ENCODE measurements around the gene PFN3.
"Not testable (repeated sequence)": the region's sequence is repeated elsewhere in the genome, so short reads cannot be mapped to it uniquely, and the experiment has no call there.

PFN3 gene

DNA sequence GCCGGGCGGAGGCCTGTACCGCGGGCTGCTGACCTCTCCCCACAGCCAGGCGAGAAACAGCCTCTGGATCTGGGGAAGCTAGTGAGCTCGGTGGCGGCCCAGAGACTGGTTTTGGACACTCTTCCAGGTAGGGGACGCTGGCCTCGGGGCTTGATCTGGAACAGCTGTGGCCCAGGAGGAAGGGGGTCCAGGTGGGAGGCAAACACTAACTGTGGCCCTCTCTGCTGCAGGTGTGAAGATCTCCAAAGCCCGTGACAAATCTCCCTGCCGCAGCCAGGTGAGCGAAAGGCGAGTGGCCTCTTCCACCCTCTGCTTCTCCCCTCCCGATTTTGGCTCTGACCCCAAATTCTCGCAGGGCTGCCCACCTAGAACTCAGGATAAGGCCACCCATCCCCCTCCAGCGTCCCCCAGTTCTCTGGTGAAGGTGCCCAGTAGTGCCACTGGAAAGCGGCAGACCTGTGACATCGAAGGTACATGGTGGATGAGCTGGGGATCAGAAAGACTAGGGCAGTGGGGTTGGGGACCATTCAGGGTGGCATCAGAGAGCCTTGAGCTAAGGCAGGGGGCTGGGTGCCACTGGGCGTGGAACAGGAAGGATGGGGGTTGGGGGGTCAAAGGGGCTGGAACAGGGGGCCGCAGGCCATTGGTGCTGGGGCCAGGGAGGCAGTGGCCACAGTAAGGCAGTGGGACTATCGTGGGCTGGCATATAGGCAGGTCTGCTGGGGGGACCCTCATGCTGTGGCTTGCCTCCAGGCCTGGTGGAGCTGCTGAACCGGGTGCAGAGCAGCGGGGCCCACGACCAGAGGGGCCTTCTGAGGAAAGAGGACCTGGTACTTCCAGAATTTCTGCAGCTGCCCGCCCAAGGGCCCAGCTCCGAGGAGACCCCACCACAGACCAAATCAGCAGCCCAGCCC lies 29.1 kb downstream of the PFN3 start:
- DNase-seq = no peak

DNA sequence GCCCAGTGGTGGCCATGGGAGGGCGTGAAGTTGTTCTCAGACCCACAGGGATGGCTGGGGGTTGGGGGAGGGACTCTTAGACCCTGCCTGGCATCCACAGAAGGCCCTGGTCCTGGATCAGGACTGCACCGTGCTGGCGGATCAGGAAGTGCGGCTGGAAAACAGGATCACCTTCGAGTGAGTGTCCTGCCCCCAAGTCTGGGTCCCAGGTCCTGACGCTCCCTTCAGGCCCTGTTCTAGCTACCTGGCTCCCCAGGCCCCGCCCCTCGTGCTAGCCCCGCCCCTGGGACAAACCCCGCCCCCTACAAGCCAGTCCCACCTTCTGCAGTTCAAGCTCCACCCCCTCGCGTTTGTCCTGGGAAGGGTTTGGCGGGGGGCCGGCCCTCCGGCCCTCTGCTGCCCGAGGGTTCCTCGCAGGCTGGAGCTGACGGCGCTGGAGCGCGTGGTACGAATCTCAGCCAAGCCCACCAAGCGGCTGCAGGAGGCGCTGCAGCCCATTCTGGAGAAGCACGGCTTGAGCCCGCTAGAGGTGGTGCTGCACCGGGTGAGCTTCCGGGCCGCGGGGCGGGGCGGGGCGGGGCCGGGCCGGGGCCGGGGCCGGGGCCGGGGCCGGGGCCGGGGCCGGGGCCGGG lies 29.9 kb downstream of the PFN3 start:
- DNase-seq = no peak

DNA sequence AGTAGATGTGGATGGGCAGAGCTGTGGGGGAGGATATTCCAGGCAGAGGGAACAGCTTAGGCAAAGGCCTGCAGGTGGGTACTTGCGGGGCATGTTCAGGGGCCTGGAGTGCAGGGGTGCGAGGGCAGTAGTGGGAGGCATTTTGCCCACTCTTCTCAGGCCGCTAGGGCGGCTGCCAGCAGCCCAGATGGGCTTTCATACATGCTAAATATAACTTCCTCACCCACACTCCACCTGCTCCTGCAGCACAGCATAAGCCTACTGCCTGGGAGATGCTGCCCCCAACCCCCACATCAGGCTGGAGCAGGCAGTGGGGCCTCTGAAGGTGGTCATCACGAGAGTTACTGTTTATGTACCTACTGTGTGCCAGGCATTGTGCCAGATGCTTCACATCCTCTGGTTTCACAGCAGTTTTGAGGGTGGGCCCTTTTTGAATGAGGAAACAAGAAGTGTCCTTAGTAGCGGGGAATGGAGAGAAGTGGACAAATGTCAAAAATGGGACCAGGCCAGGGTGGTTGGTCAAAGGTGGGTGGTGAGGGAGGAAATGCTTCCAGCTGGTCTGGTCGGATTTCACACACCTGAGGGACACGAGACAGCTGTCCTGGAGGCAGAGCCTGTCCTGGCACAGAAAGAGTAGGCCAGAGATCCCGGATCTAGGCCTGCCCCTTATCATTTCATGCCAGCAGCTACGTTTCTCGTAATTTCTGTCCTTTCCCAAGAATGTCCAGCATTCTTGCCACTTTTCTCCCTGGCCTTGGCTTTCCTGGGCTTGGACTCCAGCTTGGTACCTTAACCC lies 30.6 kb downstream of the PFN3 start:
- no peak for DNase-seq

DNA sequence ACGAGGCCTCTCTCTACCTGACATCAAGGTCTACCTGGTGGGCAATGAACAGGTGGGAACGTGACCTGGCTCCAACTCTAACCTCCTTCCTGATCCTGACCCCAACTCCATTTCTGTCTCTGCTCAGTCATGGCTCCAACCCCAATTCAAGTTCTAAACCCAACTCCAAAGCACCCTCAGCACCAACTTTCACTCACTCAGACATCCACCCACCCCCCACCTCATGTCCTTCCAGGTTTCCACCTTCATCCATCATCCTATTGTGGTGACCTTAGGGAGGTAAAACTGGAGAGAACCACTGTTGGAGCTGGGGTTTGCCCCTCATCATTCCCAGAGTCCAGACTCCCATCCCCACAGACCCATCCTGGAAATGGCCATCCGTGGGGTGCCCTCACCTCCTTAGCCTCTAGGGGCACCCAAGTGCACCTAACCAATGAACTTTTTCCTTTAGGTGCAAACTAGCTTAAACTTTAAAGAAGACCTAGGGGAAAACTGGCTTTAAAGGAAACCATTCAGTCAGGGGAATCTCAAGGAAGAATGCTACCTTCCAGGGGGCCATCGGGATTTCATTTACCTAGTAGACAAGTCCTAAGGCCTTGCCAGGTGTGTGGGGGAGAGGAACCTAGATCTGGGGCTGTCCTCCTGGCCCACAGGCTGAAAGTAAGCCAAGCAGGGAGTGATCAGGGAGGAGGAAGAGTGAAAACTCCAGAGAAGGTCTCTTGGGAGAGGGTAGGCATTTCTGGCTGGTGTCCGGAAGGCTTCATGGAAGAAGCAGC lies 31.4 kb downstream of the PFN3 start:
- DNase-seq = no peak

DNA sequence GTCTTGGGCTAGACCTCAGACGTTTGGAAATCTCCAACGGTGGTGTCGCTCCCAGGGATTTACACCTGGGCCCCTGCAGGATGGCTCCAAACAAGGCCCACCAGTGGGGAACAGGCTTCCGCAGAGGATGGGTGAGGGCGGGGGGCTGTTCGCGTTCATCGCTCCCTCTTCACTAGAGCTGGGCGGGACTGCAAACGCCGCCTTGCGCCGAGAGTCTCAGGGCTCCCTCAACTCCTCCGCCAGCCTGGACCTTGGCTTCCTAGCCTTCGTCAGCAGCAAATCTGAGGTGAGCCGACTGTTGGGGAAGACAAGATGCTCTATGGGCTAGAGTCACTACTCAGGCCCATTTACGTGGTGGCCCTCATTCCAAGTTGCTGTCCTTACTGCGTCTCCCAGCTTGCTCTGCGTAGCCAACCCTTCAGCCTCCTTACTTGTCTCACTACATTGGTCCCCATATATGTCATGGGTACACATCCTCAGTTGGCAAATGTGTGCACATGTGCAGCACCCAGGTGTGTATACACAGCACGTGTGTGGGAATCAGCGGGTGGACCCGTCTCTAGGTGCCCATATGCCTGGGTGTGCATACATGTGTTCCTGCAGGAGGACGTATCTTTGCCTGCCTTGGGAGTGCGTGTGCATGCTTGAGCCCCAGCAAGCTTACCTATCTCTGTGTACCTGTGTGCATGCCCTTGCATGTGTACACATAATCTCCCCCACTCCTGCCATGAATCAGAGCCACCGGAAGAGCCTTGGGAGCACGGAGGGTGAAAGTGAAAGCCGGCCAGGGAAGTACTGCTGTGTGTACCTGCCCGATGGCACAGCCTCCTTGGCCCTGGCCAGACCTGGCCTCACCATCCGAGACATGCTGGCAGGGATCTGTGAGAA lies 32.2 kb downstream of the PFN3 start:
- no peak for DNase-seq

DNA sequence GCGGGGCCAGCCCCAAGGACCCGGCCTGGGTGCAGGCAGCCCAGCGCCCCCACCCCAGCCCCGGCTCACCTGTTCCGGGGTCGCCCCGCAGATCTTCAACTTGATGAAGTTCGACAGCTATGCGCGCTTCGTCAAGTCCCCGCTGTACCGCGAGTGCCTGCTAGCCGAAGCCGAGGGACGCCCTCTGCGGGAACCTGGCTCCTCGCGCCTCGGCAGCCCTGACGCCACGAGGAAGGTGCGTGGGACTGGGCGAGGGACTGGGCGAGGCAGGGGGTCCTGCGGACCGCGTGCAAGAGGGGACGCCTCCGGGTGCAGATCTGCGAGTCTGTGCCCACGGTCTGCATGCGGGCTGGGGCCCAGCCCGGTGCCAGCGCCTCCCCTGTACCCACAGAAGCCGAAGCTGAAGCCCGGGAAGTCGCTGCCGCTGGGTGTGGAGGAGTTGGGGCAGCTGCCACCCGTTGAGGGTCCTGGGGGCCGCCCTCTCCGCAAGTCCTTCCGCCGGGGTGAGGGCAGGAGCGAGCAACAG lies 33.1 kb downstream of the PFN3 start:
- no peak for DNase-seq

DNA sequence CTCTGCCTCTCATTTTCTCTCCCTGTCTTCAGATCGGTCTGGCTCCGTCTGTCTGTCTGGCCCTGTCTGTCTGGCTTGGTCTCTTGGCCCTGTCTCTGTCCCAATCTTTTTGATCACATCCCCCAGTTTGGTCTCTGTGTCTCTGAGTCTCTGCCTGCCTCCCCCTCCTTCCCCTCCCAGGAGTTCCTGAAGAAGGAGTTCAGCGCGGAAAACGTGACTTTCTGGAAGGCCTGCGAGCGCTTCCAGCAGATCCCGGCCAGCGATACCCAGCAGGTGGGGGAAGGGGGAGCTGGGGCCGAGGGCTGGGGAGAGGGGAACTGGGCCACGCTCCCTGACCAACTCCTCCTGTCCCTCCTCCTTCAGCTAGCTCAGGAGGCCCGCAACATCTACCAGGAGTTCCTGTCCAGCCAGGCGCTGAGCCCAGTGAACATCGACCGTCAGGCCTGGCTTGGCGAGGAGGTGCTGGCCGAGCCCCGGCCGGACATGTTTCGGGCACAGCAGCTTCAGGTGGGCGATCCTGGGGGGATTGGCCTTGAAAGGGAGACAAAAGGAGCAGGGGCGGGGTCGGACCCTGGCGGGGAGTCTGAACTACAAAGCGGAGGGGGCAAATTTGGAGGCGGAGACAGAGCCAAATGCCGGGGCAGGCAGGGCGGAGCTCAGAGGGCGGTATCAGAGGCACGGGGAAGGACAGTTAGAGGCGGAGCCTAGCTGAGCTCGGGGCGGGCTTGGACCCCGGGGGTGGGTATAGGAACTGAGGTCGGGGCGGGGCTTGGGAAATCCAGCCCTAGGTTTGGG lies 33.7 kb downstream of the PFN3 start:
- no peak for DNase-seq

DNA sequence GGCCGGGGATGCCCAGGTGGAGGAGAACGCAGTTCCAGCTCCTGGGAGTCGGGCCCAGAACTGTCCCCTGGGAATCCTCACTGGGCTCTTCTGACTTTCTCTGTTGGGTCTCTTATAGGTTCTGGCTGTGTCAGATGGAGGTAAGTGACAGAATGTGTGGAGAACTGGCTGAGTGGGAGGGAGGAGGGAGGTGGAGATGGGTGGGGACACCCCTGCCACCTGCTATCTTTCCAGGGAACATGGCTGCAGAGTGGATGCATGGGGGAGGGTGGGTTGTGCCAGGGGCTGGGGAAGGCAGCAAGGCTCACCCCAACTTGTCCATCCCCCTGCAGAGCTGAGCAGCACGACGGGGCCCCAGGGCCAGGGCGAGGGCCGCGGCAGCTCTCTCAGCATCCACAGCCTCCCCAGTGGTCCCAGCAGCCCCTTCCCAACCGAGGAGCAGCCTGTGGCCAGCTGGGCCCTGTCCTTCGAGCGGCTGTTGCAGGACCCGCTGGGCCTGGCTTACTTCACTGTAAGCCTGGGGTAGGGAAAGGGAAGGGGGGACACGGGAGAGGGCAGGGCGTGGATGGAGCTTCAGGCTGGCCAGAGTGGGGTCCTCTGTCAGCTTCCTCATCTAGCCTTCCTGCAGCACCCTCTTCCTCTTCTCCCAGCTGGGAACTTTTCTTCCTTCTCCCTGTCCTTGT lies 34.5 kb downstream of the PFN3 start:
- DNase-seq = no peak

DNA sequence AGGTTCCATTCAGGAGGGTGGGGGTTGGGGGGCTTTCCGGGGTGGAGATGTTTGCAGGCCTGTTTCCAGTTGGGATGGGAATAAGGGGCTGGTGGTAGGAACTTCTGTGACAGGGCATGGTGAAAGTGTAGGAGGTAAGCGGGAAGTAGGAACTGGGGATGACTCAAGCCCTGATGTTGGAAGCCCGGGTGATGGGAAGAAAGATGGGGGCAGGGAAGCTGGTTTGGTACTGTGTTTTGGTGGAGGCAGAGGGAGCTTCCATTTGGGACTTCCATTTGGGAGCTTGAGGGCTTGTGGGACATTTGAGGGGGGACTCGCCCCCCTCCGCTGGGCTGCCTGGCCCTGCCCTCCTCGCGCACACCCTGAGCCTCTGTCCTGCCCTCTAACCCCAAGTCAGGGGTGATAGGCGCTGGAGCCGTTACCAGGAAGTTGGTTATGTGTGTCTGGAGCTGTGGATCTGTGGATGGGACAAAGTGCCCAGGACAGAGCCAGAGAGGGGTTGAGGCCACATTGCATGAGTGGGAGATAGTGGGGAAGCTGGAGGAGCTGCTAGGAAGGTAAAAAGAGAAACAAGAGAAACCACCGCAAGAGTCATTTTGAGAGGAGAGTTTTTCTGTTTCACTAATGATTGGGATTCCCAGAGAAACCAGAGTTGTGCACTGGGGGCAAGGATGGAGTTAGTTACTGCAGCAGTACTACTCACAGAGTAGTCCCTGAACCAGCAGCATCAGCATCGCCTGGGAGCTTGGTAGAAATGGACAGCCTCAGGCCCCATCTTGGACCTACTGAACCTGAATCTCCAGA lies 36.1 kb downstream of the PFN3 start:
- no peak for DNase-seq

DNA sequence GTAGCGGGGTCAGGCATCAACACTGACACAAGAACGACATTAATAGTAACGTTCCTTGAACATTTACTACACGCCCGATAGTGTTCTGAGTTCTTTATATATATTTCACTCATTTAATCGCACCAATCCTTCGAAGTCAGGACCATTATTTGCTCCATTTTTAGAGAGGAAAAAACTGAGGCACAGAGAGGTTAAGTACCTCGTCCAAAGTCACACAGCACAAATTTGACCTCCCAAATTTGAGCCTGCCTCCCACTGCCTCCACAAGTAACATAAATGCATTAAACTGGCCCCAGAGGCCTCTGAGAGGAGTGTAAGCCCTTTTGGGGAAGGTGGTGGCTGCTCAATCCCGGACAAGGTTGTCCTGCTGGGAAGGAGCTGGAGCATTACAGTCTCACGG lies 36.9 kb downstream of the PFN3 start:
- DNase-seq = no peak

DNA sequence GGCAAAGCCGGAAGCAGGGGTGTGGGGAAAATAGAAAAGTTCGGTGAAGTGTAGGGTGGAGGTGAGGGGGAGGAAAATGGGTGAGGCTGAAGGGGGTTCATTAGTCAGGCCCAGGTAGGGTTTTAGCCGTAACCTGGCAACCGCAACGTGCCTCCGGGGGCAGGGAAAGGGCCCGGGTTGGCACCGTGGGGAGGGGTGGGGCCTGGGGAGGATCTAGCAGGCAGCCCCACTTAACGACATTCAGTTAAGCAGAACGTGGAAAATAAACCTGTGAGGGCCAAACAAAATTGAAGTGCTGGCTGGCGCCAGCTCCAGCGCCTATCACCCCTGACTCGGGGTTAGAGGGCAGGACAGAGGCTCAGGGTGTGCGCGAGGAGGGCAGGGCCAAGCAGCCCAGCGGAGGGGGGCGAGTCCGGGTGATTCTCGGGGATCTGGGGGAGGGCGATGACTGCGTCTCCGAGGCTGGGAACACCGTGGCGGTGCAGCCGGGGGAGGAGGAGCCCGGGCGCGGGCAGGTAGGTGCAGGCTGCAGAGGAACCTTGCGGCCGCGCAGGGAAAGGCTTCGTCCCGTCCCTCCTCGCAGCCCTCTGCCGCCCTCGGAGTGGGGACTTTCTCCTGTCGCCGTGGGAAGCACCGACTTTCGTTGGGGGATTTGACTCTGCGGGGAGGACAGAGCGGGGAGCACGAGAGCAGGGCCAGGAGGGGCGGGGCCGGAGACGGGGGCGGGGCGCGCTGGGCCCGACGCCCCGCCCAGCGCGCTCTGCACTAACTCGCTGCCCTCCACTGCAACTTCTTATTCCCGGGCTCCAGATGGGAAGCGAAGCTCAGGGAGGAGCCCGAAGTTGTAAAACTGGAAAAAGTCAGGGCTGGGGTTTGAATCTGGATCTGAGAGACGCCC lies 37.6 kb downstream of the PFN3 start:
- no peak for DNase-seq

DNA sequence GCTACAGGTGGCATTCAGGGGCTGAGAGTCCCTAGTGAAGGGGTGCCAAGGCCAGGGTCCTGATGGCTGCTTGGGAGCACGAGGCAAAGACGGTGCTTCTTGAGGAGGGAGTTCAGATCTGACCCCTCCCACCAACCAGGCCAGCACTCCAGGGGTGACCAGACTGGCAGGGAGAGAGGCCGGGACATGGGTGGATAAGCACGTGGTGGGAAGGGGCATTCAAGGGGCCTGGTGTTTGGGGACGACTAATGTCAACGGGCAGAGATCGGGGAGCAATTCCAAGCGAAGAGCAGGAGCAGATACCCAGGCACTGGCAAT lies 38.2 kb downstream of the PFN3 start:
- DNase-seq = no peak

DNA sequence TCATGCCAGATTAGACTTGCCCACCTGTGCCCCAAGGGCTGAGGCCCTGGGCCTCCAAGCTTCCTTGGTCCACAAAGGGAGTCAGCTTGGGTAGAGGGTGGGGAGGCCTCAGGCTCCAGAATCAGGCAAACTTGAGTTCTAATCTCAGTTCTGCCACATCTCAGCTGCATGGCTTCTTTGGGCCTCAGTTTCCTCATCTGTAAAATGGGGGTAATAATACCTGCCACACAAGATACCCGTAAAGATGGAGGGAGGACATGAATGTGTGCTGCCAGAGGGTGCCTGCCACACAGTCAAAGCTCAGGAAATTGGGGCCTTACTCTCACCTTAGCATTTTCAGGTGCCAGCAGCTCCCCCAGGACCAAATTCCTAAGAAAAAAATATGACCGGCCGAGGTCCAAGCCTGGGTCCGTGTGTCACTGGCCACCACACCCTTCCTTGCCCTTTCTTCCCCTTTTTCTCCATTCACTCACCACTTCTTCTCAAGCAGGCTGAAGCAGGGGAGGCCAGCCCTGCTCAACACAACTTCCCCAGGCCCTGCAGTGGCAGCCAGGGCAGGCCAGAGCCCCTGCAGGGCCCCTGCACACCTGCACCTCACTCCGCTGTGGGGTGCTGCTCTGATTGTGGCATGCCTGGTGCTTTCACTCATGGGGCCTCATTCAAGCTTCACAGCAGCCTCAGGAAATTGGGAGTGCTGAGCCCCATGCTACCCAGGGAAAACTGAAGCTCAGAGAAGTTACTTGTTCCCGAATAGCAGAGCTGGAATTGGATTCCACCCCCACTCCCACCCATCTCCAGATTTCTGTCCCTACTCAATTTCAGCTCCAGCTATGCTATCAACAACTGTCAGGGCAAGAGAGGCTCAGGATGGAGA lies 38.8 kb downstream of the PFN3 start:
- no peak for DNase-seq

DNA sequence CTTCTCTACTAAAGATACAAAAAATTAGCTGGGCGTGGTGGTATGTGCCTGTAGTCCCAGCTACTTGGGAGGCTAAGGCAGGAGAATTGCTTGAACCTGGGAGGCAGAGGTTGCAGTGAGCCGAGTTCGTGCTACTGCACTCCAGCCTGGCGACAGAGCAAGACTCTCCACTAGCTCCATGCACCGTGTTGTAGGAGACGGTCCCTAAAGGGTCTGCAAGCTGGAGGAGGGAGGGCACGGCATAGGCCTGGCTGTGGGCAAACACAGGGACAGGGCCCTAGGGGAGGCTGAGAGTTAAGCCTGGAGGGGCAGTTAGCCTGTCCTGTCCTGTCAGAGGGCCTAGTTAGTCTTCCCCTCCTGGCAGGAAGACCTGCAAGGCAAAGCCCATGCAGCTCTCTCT lies 39.7 kb downstream of the PFN3 start:
- DNase-seq = not testable (repeated sequence)

DNA sequence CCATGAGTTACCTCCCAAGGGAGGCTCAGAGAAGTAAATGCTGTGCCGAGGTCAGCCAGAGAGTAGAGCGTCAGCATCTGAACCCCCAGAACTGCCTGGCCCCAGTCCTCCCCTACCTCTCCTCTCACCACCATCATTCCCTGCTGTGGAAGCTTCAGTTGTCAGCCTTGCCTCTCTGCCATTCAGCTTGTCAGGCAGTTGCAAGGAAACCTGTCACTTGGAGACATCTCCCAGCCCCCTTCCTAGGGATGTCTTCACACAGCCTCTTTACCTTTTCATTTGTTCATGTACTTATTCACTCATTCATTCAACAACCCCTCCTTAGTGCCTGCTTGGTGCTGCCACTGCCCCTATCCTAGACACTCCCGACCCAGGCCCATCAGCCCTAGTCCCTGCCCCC lies 40.6 kb downstream of the PFN3 start:
- DNase-seq = no peak

DNA sequence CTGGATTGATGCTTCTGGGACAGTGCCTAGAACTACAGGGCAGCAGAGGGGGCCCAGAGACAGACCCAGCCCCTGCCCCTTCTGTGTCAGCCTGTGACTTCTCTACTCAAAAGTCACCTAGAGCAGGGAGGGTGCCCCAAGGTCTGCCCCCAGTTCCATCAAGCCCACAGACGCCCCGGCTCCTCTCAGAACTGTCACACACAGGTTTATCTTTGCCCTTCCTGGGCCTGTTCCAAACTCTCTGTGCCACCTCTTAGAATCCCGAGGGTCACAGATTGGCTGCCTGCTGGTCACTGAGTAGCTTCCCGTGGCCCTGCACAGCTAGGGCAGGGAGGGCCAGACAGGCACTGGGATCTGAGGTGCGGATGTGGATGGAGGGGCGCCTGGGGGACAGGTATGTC lies 41.0 kb downstream of the PFN3 start:
- no peak for DNase-seq

DNA sequence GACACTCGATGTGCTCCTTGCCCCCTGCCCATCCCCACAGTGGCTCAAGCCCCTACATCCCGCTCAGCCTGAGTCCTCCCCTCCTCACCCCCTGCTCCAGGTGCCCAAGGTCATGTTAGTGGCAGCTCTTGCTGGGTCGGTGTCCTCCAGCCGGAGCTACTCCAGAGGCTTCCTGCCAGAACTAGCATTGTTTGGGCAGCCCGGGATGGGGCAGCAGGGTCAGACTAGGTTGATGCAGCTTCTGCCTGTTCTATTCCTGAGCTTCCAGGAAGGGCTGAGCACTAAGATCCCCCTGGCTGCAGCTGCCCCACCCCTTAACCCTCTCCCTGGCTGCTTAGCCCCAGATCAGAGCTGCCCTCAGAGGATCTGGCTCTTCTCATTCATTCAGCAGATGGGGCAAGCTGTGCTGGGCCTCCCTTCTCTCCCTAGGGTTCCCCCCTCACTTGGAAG lies 42.1 kb downstream of the PFN3 start:
- DNase-seq = no peak

Data from KG1 (cell line).